Stimulated activated CD4-positive, alpha-beta T cell treated with anti-CD3 and anti-CD28 coated beads, Interleukin-12 subunit alpha, Interleukin-12 subunit beta, amount 100 ng/mL, for 48 hours (primary cell): Measurements from ENCODE around the gene GPSM1.

Experiments used
- DNase-seq, 3 donors: peaks; one replicate each; pipeline ENCODE4 v3.0.0-alpha.2; 2020; ENCODE audit warnings: low read depth in 2 of 3, low spot score in 1 of 3

GPSM1 gene

GRCh38 chr9:136373300-136374182, 46.2 kb downstream of the GPSM1 start, which contains the start of gene CARD9:
CARD9 (minus strand) TSS chr9:136373669; CDS start chr9:136372078, 1,591 bp downstream.
- no peak for DNase-seq

DNA sequence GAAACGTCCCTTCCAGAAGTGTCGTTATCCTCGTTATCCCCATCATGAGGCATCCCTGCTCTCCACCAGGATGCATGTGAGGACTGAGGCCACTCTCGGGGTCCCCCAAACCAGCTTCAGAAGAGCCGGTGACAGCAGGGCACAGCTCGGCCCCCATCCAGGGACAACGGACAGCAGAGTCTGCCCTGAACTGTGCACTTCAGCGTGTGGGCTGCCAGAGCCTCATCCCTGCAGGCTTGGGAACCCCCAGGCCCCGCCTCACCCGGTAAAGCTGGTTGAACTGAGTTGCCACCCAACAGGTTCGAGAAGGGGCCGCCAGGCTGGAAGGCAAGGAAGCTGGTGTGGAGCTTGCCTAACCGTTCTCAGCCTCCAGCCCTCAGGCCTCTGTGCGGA, 46.8 kb downstream of the GPSM1 start:
- no peak for DNase-seq

GRCh38 chr9:136375096-136375495, 47.8 kb downstream of the GPSM1 start:
- no peak for DNase-seq

DNA sequence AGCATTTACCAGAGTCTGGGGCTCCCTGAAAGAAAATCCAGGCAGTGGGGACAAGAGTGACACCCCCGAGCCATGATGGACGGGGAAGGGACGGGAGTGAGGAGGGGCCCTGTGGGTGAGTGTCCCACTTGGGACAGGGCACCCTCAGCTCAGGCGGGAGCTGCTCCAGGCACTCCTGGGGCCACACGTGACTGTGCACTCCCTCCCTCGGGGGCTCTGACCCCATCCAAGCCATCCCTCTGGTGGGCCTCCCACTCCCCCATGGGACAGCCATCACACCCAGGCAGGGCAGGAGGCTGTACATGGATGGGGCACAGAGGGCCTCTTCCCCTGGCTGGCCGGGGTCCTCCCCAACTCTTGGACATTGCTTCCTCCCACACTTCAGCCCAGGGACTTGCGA, 49.1 kb downstream of the GPSM1 start:
- no peak for DNase-seq

GRCh38 chr9:136377341-136378169, 50.2 kb downstream of the GPSM1 start:
- DNase-seq, result no peak

GRCh38 chr9:136378170-136379002, 51.0 kb downstream of the GPSM1 start:
- no peak for DNase-seq

DNA sequence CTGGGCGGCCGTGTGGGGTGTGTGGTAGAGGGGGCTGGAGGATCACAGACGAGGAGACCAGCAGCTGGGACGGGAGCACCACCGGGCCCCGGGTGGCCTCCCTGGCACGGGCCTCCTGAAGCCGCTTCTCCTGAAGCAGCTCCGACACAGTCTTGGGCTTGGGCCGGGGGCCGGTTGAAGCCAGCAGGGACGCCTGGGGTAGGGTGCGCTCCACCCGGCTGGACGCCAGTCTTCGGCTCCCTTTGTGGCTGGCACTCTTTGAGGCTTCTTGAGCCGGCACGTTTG, 51.6 kb downstream of the GPSM1 start:
- DNase-seq, result no peak

DNA sequence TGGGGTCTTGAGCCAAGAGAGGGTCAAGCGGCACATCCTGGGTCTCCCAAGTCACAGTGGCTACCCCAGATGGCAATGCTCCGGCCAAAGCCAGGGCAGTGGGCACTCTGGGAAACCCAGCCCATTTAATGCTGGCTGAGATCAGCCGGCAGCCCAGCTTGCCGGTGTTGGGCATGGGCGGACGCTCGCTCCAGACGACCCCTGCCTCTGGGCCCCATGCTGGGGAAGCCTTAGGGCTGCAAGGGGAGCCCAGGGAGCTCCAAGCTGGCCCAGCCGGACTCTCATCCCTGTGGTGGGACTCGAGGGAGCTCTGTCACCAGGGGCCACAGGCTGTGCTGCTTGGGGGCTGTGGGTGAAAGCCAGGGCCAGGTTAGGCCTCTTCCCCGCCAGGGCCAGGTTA, 52.1 kb downstream of the GPSM1 start:
- no peak for DNase-seq

DNA sequence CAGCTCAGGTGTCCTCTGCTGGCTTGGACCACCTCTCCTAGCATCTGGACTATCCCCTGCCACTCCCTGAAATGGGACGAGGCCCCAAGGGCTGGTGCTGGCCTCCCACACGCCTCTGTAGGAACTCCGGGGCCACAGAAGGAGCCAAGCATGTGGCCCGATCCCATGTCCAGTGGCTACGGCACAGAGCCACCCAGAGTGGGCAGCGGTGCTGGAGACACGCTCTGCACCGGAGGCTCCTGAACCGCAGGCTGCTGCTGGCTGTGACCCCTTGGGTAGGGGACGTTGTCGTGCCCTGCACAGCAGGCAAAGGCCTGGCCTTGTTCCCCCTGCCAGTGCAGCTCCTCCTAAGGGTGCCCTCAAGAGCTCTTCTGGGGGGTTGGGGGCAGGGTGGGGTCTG, 52.6 kb downstream of the GPSM1 start:
- DNase-seq, result no peak

DNA sequence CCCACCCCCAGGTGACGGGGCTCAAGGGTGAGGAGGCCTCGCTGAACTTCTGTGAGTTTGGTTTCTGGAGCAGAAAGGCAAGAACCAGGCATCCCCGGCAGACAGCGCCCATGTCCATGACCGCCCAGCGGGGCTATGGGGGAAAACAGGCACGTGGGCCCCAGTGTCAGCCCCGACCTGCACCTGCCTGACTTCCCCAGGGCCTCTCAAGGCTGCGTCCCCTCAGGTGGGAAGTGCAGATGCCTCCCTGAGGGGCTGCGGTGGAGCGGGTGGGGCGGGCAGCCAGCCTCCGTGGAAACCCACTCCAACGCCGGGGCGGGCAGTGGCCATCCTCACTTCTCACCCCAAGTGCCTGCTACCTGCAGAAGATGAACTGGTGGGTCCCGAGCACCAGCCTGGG, 53.0 kb downstream of the GPSM1 start:
- DNase-seq, result no peak

DNA sequence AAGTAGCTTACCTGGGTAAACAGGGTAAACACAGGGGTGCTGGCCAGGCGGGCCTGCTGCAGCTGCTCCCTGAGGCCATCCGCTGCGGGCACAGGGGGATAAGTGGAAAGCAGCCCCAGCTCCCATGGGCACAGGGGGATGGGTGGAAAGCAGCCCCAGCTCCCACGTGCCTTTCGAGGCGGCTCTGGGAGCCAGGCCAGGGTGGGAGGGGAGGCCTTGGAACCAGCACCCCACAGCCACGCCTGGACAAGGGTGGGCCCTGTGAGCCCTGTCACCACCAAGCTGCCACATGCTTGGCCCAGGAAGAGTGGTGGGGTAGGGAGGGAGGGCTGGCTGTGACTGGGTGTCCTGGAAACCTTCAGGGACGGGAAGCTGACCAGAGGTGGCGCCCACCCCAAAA, 54.0 kb downstream of the GPSM1 start:
- no peak for DNase-seq

DNA sequence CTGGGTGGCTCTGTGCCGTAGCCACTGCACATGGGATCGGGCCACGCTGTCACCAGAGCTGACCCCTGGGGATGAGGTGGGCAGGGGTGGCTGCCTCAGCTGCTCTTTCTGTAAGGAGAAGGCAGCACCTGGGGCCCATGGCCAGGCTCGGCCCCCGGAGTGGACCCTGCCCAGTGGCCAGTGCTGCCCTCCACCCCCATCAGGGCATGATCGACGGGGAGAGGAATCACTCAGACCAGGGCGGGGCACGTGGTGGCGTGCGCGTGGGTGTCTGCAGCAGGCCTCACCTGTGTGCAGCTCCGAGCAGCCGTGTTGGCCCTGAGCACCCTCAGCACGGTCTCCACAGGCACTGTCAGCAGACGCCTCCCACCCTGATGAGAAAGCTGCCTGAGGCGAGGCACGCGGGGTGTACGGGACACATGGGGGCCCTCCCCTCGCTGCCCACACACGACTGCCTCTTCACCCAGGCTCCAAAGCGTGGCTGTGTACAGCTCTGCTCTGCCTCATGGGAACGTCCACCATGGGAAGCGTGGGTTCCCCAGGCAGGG, 54.7 kb downstream of the GPSM1 start:
- DNase-seq, result no peak

- no peak for DNase-seq
These were observed 56.1 kb downstream of the GPSM1 start for GRCh38 chr9:136383436-136383835.

DNA sequence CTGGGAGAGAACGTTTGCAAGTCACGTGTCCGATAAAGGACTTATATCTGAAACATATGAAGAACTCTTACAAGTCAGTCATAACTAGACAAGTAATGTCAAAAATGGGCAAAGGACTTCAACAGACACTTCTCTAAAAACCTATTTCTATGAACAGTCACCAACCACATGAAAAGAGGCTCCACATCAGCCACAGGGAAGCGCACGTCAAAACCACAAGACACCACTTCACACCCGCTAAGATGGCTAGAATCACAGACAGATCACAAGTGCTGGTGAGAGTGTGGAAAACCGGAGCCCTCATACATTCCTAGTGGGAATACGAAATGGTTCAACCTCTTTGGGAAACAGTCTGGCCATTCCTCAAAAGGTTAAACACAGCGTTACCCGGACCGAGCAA, 57.7 kb downstream of the GPSM1 start:
- DNase-seq, result peak in 2 of 3 donors; percentile 34 to 37

DNA sequence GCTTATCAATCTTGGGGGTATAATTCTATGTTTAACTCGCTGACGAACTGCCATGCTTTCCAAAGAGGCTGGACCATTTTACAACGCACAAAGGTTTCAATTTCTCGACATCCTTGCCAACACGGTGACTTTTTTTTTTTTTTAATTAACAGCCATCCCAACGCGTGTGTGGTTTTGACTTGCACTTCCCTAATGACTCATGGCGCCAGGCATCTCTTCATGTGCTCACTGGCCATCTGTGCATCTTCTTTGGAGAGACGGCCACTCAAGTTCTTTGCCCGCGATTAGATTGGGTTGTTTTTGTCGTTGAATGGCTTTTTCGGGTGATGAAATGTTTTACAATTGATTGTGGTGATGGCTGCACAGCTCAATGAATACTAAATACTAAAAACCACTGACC, 58.7 kb downstream of the GPSM1 start:
- DNase-seq, result no peak

DNA sequence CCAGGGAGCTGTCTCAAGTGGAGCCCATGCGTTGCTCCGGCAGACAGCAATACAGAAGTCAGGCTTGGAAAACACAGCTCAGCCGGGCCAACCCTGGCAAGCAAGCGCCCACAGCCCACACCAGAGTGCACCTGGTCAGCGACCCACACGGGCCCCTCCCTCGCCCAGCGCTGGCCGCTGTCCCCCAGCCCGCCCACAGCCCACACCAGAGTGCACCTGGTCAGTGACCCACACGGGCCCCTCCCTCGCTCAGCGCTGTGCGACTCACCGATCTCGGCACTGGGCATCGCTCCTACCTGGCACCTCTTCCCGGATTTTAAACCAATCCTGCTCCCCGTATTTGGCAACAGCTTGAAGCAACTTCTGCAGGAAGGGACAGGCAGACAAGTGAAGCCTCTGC, 59.9 kb downstream of the GPSM1 start:
- DNase-seq, result no peak

DNA sequence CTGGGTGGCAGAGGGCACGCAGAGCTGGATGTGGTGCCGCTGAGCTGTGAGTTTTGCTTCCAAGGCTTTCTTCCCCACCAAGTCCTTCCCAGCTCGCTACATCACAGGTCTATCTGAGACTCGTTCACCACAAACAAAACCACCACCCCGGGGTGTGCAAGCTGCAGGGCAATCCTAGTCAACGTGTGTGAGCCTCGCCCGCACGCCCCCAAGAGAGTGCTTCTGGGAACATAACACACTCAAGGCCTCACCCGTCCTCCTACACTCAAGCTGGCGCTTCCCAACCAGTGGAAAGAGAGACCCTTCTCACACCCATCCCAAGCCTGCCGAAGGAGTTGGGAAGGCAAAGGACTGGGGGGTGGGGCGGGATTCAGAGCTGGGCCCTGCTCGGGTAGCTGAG, 62.1 kb downstream of the GPSM1 start:
- no peak for DNase-seq

DNA sequence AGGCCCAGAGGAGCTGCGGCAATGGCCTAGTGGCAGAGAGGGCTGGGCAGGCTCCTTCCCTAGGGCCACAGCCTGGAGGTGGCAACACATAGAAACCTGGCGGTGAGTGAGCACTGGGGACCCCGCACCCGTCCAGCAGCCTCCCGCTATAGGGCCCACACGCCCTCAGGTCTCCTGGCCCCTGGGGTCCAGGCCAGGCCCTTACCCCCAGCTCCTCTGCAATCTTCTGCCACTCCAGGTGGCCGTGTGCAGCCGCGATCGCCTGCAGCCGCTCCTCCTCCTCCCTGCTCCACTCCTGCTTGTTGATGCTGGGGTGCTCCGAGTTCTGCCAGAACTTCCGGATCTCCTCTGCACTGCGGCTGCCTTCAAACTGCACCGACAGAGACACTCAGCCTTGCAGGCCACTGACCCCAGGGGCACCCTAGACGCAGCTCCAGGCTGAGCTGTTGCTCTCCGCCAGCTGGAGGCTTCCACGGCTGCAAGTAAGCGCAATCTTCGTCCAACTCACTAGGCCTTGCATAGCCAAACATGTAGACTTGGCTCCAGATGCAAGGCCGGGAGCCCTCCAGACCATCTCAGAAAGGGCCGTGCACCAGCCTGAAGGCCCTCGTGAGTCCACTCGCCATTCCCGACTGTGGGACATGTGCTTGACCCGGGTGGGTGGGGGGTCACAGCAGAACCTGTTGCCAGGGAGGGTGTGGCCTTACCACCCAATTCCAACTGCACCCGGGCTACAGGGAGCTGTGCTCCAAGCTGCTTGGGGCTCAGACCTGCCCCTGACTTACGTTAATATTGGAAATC, 64.6 kb downstream of the GPSM1 start:
- no peak for DNase-seq

- DNase-seq, result no peak
These were observed 65.5 kb downstream of the GPSM1 start for GRCh38 chr9:136392538-136393449.
